Measurements from ENCODE around the gene CFB.
"Not testable (repeated sequence)": the region's sequence is repeated elsewhere in the genome, so short reads cannot be mapped to it uniquely, and the experiment has no call there.

CFB gene

DNA sequence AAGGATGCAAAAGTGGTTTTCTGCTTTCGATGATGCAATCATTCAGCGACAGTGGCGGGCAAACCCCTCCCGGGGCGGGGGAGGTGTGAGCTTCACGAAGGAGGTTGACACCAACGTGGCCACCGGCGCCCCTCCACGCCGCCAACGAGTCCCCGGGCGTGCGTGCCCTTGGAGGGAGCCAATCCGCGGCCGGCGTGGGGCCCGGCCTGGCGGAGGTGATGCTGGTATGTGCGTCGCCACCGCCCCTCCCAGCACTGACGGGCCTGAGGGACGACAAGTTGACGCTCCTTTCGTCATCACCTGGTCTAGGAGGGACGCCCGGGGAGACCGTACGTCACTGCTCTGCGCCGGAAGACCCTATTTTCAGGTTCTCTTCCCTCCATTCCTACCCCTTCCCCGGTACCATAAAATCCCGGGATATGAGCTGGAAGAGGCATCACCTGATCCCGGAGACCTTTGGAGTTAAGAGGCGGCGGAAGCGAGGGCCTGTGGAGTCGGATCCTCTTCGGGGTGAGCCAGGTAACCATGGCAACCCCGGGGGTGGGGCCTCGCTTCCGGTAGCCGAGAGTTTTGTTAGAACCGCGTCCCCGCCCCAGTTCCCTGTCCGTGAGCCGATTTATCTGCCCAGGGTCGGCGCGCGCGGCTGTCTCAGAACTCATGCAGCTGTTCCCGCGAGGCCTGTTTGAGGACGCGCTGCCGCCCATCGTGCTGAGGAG, 26.3 kb downstream of the CFB start, which contains the start of gene DXO:
DXO (minus strand) TSS at position 146 of the 716 bp plus-strand sequence. CDS start 463 bp downstream, outside the sequence.
- TF ChIP-seq, protein P1, sequence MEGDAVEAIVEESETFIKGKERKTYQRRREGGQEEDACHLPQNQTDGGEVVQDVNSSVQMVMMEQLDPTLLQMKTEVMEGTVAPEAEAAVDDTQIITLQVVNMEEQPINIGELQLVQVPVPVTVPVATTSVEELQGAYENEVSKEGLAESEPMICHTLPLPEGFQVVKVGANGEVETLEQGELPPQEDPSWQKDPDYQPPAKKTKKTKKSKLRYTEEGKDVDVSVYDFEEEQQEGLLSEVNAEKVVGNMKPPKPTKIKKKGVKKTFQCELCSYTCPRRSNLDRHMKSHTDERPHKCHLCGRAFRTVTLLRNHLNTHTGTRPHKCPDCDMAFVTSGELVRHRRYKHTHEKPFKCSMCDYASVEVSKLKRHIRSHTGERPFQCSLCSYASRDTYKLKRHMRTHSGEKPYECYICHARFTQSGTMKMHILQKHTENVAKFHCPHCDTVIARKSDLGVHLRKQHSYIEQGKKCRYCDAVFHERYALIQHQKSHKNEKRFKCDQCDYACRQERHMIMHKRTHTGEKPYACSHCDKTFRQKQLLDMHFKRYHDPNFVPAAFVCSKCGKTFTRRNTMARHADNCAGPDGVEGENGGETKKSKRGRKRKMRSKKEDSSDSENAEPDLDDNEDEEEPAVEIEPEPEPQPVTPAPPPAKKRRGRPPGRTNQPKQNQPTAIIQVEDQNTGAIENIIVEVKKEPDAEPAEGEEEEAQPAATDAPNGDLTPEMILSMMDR (IDR thresholded peaks at IDR 0.05): no peak

DNA sequence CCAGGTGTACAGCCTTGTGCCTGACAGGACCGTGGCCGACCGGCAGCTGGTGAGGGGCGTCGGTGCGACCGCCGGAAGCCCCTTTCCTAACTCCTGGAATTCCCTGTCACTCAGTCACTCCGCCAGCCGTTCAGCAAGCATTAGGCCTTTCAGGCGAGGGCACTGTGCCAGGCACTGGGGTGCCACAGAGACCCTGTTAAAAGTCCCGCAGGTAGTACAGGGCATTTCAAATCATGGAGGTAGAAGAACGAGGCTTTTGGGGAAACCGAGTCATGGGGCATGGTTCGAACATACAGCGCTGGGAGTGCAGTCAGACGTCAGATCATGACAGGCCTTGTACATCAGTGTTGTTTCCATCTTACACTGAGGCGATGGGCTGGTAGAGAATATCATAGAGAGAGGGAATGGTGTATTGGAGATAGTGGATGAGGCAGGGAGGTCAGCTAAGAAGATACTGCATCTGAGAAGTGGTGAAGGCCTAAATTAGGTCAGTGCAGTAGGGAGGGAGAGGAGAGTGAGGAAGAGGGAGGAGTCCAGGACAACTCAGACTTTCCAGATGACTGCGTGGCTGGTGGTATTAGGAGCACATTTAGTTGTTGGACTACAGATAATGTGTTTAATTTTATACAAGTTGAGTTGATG, 26.9 kb downstream of the CFB start:
- TF ChIP-seq, protein P1 (IDR thresholded peaks at IDR 0.05): no peak

DNA sequence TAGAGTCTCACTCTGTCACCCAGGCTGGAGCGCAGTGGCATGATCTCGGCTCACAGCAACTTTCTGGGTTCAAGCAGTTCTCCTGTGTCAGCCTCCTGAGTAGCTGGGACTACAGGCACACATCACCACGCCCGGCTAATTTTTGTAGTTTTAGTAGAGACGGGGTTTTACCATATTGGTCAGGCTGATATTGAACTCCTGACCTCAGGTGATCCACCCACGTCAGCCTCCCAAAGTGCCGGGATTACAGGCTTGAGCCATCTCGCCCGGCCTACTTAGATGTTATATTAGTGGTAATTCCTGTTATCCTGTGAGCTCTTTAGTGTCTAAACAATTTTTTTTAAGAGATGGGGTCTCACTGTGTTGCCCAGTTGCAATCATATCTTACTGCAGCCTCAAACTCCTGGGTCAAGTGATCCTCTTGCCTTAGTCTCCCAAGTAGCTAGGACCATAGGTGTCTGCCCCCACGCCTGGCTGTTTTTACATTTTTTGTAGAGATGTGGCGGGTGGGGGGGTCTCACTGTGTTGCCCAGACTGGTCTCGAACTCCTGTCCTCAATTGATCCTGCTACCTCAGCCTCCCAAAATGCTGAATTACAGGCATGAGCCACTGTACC, 32.0 kb downstream of the CFB start:
- TF ChIP-seq, protein P1 (IDR thresholded peaks at IDR 0.05): no peak

DNA sequence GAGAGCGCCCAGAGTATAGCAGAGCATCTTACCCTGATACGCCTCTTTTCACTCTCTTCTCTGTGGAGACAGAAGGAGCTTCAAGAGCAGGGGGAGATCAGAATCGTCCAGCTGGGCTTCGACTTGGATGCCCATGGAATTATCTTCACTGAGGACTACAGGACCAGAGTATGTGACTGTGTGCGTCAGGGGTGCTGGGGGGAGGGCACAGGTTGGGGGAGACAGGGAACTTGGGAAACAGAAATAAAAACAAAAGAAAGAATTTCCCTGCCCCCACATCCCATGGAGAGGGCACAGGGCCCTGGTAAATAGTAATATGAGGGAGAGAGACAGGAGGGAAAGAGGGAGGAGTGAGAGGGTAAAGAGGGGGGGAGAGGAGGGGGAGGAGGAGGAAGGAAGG, 32.9 kb downstream of the CFB start:
- TF ChIP-seq, protein P1 (IDR thresholded peaks at IDR 0.05): no peak

DNA sequence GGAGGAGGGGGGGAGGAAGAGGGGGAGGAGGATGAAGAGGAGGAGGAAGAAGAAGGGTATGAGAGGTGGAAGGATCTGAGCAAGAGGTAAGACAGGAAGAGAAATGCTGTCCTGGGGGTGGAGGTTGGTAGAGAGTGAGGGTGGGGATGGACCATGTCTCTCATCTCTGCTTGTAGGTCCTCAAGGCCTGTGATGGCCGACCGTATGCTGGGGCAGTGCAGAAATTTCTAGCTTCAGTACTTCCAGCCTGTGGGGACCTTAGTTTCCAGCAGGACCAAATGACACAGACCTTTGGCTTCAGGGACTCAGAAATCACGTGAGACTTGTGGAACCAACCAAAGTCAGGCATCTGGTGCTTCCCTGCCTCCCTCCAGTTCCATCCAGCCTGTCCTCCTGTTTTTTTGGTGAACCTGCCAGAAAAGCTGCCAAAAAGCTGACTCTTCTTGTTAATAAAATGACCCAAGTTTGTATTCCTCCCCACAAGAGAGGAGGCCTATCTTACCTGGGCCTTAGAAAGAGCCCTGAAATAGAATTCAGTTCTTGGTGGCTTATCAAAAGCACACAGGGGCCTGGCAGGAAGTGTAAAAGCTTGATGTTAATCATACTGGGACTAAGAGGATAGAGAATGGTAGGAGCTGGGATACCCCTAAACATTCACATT, 33.5 kb downstream of the CFB start:
- TF ChIP-seq, protein P1 (IDR thresholded peaks at IDR 0.05): no peak

DNA sequence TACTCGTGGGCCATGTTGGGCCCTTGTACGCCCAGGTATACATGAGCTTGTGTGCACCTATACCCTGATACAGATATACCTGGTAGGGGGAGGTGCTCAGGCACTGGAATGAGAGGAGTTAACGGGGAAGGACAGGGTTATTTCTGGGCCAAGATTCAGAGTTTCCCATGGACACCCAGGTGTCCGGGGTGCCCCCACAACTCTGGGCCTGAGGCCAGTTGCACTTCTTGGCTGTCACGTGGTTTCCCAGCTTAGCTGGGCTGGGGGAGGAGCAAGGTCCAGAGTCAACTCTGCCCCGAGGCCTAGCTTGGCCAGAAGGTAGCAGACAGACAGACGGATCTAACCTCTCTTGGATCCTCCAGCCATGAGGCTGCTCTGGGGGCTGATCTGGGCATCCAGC, 35.8 kb downstream of the CFB start, which contains the start of gene C4A:
C4A (plus strand) TSS at position 314 of the 400 bp plus-strand sequence; CDS start at position 365, 51 bp downstream.
- TF ChIP-seq, protein P1 (IDR thresholded peaks at IDR 0.05): not testable (repeated sequence)
